NCI-H345 treated with DMSO at 0.1 percent for 48 hours (cell line): ENCODE results near the gene JADE2.

Experiments used
- DNase-seq: peaks from one replicate; lab custom pipeline; 2025; ENCODE audit not compliant: unreplicated experiment; lab: John Stamatoyannopoulos, UW

JADE2 gene

DNA sequence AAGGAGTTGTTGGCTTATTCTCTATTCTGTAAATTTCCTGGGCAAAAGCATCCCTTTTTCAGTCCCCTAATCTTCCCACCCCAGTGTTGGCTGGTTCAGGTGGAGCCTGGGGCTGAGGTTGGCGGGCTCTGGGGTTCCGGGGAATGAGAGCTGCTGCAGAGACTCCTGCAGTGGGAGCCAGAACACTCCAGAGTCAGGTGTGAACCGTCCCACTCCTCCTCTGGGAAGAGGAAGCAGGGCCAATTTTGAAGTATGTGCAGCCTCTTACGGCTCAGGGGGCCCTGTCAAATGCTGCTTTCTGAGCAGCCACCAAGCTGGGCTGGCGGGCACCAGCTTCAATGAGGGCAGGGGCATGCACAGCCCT lies 42.8 kb downstream of the JADE2 start:
- no peak for DNase-seq

GRCh38 chr5:134568761-134569695 lies 43.6 kb downstream of the JADE2 start:
- DNase-seq = no peak

DNA sequence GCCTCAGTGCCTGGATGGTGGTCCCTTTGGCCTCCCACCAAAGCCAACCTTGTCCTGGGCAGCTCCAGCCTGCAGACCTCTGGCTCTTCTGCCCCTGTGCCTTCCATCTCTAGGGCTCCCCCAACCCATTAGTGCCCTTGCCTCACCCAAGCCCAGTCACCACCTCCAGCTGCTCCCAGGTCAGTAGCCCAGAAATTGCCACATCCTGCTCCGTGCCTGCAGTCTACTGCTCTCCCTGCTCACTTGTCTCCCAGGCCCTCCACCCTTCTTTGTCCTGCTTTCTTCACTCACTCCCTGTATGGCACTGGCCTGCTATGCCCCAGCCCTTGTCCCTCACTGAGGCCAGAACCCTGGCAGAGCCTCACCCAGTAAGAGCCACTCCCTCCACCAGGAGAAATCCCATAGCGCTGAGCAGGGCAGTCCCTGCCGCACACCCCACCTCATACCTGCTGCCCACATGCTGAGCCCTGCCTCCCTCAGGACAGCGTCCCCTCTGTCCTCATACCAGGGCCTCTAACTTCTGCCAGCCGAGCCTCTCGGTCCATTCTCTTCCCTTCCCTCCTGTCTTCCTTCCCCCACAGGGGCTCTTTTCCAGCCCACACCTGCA lies 44.4 kb downstream of the JADE2 start:
- DNase-seq = no peak

DNA sequence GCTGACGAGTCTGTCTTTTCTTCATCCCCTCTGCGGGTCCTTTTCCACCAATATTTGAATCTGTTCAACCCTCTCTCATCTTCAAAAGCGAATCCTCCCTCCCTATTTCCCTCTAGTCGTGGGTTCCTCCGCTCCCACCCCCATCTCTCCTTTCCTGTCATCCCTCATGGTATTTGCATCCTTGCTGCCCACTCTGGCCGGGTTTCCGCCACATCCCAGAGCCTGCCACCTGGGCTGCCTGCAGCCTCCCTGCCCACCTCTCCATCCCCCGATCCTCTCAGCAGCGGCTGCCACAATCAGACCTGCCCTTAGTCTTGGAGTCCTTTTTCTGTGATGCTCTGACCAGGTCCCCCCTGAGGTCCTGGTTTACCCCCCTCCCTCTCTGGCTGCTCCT lies 44.9 kb downstream of the JADE2 start:
- DNase-seq = no peak

GRCh38 chr5:134570886-134571285 lies 45.4 kb downstream of the JADE2 start:
- DNase-seq = no peak

DNA sequence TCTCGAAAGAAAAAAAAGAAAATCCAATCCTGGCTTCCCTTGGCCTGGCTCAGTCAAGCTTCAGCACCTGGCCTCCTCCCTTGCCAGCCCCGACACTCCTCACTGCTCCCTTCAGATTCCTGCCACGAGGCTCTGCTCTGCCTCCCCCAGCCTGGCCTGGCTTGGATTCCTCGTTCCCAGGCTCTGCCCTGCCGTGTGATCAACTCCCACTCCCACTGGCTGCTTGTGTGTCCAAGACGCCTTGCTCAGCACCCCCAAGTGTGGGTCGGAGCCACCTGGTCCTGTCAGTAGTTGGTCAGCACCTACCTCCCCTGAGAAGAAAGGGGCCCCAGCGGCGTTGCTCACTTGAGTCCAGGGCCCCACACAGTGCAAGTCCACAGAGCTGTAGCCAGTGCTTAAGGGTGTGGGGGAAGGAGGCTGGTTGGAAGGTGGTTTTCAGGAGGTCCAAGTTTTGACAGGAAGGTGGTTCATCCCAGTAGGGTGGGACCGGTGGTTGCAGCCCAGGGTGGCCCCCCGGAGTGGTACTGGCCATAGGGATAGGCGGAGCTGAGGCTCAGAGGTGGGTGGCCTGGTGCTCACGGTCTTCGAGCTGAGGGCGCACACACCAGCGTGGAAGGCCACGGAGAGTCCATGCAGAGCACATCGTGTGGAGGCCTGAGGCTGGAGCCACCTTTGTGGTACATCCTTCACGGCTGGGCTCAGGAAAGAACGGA lies 46.4 kb downstream of the JADE2 start:
- no peak for DNase-seq

DNA sequence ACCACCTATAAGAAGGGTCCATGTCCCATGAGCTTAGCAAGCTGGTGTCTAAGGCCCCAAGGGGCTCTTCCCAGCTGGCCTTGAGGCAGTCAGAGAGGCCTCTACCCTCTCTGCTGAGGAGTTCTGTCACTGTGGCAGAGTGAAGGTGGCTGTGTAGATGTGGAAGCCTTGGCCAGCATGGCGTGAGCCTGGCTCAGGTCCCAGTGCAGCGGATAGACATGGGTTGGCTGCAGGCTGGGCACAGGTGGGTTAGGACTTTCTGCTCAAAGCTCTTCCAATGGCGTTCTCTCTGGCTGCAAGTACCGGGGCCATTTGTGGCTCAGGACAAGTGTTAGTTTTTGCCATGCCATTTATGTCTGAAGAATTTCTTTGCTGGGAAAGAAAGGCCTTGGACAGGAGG lies 47.3 kb downstream of the JADE2 start:
- no peak for DNase-seq

GRCh38 chr5:134574521-134574920 lies 49.1 kb downstream of the JADE2 start:
- no peak for DNase-seq

- DNase-seq = no peak
These were observed 49.8 kb downstream of the JADE2 start for GRCh38 chr5:134575316-134575715.

DNA sequence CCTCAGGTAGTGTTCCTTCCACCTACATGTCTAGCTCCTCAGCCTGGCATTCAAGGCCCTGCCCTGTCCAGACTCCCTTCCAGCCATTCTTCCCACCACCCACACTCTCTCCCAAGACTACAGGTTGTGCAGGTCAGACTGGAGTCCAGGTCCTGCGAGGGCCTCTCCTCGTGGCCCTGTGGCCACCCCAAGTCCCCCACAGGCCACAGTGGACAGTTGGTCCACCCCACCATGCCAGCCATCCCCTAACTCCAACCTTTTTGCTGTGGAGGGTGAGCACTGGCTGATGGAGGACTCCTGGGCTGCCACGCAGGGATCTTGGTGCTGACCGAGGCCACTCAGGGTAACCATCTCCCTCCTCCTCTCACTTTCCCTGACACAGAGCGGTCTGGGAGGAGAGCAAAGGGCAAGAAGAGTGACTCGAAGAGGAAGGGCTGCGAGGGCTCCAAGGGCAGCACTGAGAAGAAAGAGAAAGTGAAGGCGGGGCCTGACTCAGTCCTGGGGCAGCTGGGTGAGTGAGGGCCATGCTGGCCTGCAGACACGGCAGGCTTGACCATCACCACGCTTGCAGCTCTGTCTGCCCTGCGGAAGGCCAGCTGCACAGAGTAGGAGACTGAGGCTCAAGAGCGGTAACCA lies 51.0 kb downstream of the JADE2 start:
- no peak for DNase-seq

DNA sequence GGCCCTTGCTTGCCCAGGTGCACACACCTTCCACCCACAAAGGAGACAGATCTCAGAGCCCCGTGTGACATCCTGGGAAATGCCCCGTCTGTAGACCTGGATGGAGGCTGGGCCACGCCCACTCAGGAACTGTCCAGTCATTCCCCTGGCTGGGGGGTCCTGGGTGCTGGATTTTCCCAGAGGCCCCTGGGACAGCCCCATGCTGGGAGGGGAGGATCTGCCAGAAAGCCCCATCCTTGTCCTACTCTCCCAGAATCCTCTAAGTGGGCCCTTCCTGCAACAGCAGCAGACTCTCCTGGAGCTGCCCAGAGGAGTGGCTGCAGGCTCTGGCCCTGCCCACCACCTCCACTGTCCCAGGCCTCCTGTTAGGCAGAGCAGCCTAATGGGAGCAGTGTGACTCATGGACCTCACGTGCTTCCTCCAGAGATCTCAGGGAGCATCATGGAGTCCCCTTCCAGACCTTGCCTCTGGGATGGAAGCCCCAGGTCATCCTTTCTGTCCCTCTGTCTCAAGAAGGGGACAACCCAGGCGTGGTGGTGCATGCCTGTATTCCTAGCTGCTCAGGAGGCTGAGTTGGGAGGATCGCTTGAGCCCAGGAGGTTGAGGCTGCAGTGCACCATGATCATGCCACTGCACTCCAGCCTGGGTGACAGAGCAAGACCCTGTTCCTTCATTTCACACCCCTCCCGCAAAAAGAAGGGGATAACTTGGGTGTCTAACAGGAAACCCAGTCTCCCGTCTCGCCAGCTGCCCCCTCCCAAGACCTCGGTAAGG lies 51.7 kb downstream of the JADE2 start:
- DNase-seq = no peak

GRCh38 chr5:134577796-134578577 lies 52.5 kb downstream of the JADE2 start:
- peak; percentile 33 for DNase-seq

- no peak for DNase-seq
These were observed 53.3 kb downstream of the JADE2 start for GRCh38 chr5:134578578-134579283.

DNA sequence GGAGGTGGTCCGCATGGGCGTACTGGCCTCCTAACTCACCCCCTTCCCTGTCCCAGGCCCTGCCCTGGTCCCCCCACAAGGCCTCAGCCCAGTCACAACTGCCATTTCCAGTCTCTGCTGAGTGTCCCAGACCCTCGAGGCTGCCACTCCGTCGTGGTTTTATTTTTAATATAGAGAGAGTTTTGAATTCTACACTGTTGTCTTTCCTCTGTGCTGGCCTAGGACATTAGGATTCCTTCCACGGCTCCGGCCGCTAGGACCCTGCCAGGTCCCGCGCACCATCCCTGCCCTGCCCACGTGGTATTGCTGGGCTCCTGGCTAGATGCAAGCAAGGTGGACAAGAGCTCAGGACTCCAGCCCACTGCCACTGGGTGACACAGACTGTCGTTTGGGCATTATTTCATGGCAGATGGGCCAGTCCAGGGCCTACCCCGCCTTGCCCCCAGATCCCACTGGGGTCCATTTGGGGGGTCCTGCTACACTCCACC lies 53.9 kb downstream of the JADE2 start:
- no peak for DNase-seq

DNA sequence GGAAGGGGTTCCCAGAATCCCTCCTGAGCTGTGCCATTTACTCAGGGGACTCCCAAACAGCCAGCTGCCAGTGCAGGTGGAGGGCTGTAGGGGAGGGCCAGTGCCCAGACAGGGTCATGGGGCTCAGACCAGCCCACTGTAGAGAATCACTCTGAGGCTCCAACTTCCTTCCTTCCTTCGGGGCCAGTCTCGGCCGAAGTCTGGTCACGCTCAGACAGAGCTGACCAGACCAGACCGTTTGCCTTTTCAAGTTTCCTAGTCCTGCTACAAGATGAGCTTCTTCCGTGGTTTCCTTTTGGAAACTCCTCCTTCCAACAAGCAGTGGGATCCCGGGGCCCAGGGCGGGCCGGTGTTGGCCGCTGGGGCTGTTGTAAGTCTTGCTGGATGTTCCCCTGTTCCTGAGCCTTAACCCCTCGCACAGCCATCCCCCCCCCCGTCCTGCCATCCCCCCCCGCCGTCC lies 54.6 kb downstream of the JADE2 start:
- no peak for DNase-seq

GRCh38 chr5:134581241-134581981 lies 55.9 kb downstream of the JADE2 start:
- DNase-seq = no peak

DNA sequence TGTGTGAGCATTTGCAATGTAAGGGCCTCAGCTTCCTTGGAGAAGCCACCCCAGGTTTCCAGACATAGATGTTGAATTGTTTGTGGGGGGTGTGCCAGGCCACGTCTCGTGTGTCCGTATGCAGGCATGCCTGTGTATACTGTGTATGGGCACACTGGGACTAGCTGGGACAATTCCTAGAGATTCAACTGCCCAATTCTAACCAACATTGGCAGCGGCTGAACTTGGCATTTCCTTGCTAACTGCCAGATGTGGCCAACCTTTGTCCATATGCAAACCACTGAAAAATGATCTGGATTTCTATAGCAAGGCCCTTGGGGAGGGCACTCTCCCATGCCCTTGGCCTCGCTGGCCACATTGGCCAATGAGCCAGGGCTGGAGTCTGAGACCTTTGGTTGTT lies 56.8 kb downstream of the JADE2 start:
- no peak for DNase-seq

GRCh38 chr5:134582941-134583340 lies 57.5 kb downstream of the JADE2 start:
- DNase-seq = no peak
